ENCODE data around the gene PRKAG2.

DNA sequence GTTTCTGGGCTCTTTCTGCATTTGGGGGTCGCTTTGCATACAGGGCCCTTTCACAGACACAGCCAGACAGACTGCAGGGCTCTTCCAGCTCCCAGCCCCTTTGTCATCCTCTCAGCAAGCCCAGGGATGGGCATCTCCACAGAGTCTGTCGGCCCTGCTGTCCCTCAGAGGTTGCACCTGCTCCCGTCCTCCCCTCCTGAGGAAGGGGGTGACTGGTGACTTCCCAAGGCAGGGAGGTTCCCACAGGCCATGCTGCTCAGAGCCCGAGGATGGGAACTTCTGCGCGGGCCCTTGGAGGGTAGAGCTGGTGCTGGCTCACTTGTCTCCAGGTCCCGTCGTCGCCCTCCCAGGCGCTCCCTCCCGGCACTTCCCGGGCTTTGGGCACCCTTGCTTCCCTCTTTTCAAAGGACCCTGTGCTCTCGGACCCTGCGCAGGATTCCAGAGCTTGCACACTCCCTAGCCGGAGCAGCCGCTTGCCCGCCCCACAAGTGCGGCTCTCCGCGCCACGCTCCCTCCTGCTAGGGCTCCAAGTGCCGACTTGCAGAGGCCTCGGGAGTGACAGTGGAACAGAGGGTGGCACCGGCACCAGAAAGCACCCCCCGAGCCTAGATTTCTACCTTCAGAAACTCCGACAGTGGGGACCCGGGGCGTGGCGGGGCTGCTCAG is 152.5 kb downstream of the PRKAG2 start:
- no peak for TF ChIP-seq POLR2A (IDR thresholded peaks at IDR 0.05)
- TF ChIP-seq, protein P1, sequence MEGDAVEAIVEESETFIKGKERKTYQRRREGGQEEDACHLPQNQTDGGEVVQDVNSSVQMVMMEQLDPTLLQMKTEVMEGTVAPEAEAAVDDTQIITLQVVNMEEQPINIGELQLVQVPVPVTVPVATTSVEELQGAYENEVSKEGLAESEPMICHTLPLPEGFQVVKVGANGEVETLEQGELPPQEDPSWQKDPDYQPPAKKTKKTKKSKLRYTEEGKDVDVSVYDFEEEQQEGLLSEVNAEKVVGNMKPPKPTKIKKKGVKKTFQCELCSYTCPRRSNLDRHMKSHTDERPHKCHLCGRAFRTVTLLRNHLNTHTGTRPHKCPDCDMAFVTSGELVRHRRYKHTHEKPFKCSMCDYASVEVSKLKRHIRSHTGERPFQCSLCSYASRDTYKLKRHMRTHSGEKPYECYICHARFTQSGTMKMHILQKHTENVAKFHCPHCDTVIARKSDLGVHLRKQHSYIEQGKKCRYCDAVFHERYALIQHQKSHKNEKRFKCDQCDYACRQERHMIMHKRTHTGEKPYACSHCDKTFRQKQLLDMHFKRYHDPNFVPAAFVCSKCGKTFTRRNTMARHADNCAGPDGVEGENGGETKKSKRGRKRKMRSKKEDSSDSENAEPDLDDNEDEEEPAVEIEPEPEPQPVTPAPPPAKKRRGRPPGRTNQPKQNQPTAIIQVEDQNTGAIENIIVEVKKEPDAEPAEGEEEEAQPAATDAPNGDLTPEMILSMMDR (IDR thresholded peaks at IDR 0.05) = no peak

All from lower leg skin (tissue), 3 donors.